Fibroblast of skin of right biceps (primary cell): ENCODE measurements around the gene MAGI2.

Experiments used
- DNase-seq: peaks from one replicate; pipeline ENCODE4 v3.0.0-alpha.2; 2013

Gene MAGI2

DNA sequence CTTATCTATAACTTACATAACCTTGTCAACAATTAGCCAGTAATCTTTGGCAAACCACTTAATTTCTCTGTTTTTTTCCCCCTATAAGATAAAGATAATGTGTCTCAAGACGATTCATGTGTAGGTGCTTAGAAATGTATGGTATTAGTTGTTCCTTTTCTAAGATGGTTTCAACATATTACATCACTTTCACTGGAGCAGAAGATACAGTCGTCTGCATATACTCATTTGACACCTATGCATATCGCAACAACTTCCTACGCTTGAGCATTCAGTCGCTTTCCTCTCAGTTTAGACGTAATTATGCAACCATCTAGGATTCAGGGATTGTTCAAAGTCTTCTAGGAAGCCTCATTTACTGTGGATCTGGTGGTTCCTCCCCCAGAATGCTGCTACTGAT lies 1258.2 kb downstream of the MAGI2 start:
- peak; percentile 31 for DNase-seq

DNA sequence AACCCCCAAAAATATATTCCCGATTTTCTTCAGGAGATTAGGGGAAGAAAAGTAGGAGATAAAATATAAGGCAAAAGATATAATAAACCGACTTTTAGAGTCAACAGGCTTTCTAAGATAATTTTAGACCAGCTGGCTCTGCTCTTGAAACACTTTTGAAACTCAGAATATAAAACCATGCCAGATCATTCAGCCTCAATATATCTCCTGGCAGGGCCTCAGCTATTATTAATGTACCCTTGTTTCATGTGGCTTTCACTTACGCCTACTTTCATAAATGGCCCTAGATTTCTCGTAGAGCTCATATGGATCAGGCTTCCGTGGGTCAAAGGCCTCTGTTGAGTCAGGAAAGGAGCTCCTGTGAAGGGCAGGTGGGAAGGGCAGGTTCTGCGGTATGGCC lies 1258.9 kb downstream of the MAGI2 start:
- DNase-seq: no peak

DNA sequence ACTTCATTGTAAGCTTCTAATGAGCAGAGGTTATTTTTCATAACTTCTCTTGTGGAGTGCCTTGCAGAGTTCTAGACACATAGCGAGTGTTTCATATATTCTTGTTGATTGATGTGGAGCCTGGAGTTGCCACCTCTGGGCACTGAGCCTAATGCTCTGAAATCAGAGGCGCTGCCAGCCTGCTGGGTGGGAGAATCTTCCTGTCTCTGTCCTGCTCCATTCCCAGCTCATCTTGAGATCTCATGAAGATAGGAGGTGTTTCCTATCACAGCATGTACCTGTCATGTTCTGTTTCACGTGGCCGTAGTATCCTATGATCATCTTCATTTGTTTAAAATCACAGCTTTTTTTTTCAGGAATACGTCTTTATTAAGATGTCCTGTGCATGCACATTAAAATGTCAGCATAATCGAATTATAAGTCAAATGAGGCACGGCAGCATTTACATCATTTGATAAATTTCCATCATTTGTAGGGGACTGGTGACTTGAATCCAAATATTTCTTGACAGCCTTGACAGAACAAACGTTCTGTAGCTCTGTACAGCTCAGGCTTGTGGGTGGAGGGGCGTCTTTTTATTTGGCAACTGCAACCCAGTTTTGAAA lies 1261.9 kb downstream of the MAGI2 start:
- no peak for DNase-seq

DNA sequence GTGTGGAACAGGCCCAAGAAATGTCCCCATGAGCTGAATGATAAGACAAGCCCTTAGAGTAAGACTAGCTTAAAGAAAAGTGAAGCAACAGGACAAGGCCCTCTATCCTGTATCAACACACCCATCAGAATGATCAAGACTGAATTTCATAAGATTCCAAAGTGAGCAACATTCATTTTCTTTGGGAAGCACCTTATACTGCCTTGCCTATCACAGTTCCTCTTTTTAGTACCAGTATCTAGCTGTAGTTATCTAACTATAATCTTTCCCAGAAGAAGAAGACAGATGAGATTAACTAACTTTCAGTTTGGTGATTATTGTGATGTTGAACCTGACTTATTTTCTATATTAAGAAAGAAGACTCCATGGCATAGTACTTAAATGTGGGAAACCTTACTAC lies 1263.7 kb downstream of the MAGI2 start:
- DNase-seq: no peak

DNA sequence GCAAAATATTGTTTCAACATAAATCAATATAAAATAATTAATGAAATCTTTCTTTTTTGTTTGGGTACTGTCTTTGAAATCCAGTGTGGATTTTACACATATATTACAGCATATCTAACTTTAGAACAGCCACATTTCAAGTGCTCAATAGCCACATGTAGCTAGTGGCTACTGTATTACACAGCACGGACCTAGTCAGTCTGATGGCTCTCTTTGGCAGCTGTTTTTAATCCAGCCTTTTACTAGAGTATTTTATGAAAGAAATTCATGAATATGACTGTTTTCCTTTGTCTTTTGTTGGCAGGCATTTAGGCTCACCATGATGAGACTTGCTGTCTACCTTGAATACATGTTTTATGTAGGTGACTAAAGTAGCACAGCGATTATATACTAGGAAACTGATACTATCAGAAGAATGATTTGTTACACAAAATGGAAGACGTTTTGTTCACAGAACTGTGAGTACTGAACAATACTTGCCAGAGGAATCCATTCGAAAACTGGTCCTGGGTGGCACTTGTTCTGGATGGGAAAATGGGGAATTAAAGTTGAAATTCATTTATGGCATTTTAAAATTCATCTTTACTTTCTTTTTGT lies 1268.2 kb downstream of the MAGI2 start:
- DNase-seq: no peak

DNA sequence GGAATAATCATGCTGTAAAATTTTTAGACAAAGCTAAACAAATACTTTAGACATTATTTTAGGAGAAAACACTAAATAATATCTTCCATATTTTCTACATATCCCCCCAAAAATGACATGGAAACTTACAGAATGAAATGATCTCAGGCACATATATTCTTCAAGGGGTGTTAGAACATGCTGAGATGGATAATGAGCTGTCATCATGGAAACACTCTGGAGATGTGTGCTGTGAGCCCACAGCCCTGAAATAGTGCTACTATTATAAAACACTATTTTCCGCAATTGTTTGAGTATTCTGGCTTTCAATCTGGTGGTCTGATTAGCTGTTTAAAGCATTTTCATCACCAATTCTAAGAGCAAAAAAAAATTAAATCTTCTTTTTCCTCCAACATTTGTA lies 1269.2 kb downstream of the MAGI2 start:
- DNase-seq: no peak

DNA sequence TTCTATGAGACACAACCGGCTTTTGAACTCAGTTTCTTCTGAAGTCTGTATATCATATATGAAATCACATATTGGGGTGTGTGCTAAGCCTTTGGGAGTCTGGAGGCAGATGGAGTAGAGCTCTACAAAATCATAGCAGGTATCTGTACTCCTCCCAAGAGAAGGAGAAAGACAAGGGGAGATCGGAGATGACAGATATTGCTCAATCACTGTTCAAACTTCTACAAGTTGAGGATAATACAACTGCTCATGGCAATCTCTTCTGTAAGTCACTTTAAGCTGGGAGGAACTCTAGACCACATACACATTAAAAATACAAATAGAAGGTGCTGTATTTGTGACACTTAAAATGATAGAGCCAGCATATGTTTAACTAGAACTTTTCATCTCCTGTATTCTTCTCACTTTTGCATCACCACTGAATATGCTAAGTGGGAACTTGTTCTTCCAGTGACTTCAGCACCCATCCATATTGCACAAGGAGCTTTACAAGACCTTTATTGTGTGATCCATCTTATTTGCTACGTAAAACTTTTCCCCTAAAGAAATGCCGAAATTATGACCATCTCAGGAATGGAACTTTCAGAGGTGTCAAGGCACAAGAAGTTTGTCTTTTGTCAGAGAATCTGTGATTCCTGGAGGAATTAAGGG lies 1273.5 kb downstream of the MAGI2 start:
- no peak for DNase-seq

DNA sequence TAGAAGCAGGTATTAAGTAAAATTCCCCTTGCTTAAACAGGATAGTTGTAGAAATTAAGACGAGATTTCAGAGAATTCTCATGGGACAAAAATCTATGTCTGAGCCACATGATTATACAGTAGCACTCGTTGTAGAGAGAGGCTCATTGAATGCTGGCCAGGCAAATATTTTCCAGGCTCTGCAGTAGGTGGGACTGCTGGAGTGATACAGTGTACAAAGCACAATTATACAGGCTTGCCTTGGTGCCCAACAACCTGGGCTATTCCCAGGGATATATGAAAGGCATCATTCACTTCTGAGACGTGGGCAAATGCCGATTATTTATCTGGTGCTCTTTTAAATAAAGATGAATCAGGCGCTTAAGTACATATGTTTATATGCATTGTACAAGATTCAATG lies 1274.3 kb downstream of the MAGI2 start:
- DNase-seq: no peak

DNA sequence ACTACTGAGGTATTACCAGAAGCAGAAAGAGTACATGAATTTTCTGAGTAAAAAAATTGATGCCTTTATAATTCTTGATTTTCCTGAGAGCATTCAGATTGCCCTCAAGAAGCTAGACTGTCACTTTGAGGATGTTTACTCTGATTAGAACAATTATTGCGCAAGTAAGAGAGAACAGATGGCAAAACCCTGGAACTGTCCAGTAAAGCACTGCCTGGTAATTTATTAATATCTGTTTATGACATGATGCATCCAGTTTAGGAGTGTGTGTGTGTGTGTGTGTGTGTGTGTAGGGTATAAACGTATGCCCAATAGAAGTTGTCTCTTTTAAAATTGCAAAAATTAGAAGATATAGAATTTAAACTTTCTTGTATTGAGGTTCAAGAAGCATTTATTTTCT lies 1275.1 kb downstream of the MAGI2 start:
- DNase-seq: no peak

DNA sequence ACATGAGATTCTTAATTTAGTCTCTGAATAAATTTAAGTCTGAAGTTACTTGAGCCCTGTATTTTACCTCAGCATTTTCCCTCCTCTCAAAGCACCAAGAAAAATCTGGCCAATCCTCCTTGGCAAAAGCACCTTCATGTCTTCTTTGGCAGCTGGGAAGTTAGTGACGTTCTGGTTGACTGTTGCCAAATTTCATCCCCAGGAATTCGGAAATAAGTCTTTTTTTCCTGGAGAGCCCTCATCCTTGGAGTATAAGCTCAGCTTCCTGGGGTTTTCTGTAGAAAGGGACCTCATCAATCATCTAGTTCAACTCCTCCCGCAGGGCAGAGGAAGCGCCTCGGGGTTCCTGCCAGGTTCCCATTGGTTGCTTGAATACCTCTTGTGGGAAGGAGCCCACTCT lies 1277.3 kb downstream of the MAGI2 start:
- DNase-seq: peak; percentile 58

DNA sequence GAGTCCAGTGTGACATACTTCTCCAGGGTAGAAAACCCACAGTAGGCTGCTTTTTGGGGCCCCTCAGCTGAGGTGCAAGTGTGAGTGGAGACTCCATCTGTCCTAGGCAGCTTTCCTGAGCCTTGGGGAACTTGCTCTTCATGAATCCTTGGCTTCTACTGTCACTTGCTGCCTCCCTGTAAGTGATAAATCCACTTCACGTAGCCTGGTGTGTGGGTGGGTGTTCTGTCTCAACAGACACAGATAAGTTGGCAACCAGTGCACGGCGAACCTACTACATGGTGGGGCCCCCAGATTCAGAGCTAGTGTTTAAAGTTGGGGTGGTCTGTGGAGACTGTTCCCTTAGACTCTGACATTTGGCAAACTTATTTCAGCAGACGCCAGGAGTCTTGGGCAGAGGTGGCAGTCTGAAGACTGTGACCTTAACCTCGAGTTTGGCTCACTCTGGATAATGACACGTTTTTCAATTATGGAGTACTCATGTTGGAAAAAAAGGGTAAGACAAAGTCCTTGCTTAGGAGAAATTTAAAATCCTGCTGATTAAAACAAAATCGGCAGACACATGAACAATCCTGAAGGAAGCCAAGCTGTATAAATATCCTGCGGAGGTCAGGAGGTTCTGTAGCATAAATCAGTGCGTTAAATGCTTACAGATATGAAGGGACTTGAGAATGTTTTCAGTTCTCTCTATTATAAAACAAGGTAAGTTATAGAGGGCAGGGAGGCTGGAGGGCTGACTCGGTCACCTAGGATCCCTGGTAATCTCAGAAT lies 1278.0 kb downstream of the MAGI2 start:
- no peak for DNase-seq

DNA sequence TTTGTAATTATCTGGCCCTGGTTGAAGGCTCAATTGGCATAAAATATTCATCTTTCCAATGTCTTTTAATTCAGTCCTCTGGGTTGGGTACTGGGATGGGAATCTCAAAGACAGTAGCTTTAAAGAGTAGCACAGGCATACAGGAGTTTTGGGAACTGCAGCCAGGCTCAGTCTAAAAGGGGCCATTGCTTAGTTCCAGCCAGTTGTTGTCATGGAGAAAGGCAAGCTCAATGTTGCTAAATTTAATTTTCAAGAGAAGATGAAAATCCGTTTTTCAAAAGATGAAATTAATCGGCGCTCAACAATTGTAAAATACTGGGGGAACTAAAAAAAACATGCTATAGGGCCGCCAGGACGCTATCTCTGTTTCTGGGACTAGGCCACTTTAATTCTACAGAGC lies 1279.8 kb downstream of the MAGI2 start:
- DNase-seq: no peak

DNA sequence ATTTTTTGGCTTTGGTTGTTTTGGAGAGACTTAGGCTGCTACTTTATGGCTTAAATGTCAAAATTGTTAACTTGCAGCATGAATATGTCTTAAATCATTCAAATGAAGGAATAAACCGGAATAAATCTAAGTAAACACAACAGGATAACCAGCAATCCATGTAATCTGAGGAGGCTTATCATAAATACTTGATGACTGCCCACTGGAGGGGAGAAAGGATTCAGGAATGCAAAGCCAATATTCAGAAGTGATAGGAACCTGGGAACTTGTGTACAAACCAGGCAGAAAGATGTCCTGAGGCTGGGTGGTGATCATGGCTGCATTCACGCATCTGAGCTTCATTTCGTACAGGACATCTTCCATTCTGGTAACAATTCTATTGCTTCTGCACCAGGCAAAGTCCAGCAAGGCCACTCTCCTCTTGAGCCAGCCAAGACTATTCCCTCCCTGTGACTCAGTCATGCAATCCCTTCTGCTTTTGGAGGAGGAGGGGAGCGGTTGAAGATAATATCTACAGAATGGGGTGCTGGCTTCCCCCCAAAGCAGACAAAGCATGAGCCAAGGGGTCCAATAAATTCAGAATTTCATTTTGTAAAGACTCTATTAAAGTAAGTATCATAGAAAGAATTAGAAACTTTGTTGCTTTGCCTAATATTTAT lies 1280.4 kb downstream of the MAGI2 start:
- DNase-seq: no peak

DNA sequence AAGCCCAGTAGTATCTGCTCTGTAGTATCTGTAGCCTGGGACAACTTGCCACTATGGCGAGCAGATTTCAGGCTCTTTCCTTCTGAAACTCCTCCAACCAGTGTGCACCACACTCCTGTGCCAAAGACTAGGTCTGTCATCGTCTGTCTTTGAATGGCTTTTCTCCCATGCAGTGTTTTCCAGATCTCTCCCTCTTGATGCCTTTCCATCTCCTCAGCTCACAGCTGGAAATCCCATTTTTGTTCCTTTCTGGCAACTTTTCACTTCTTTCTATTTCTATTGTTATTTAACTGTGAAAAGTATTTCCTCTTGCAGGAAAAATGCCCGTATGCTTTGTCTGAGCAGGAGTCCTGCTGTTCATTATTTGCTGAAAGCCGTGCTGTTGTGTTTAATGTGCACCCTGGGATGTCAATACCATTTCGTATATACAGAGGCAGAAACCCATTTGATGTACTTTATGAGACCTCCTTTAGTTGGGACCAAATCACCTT lies 1281.2 kb downstream of the MAGI2 start:
- DNase-seq: no peak

DNA sequence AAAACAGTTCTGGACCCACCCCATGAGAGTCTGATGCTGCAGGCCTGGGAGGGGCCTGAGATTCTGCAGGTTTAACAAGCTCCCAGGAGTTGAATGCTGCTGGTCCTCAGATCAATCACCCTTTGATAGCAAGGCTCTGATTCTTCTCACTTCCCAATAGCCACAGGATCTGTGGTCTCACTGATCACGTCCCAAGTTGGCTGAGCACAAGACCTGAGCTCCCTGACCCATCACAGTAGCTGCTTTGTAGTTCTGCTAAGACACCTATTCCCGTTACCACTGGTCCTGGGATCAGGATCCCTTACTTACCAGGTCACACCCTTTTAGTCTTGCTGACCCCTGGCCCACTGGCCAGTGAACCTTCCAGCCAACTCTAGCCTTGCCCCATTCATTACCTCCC lies 1282.1 kb downstream of the MAGI2 start:
- DNase-seq: no peak

DNA sequence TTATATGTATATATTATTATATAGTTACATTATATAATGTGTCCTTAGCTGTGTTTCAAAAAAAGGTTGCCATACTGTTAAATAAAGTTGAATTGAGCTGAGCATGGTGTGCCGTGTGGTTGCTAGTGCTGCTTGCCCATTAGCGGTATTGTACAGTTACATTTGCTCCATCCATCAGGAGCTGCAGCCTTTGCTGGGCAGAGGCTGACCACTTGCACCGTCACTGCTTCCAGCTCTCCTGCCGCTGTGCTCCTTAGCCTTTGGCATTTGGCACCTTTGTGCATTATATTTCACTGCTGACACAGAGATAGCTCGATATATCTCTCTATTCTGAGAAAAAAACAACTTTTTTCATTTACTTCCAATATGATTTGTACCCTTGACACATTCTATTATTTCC lies 1282.7 kb downstream of the MAGI2 start:
- DNase-seq: no peak

DNA sequence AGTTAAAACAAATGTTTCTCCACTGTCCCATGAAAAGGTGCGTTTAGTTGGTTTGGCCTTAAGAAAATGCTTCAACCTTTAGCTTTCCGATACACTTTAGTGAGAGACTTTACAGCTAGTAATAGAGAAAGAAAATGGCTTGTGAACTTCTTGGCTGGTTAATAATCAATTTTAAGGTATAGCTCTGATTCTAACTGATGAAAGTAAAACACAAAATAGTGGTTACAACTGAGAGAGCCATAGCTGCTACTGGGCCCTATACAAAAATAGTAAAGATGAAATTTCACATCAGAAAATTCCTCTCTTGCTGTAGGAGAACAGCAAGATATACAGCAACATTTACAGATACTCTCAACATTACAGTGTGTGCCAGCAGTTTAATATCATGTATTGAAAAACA lies 1283.5 kb downstream of the MAGI2 start:
- no peak for DNase-seq

DNA sequence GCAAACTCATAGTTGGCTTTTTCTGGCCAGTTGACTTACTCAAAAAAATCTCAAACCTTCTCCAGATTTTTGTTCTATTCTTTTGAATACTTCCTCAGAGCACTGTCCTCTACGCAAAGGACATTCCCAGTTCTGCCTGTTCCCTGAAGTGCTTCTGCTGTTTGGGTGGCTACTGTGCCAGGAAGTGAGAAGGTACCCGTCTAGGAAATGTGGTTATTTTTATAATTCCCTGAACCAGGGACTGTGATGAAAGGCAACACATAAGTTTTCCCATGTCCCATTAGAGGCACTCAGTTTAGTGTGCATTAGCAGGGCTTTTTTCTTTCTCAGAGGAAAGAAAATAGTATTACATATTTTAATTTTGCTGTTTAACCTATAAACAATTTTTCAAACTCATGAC lies 1284.6 kb downstream of the MAGI2 start:
- no peak for DNase-seq

DNA sequence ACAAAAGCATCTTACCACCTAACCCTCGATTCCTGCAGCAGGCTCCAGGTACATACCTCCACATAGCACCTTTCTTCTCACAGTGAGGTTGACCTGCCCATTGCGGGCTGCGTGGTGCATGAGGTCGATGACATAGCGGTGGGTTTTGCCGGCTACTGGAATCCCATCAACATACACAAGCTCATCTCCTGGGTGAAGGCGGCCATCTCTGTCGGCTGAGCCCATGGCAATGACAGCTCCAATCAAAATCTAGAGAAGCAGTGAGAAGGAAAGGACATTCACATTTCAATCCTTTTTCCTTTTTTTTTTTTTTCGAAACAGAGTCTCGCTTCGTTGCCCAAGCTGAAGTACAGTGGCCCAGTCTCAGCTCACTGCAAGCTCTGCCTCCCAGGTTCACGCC lies 1285.6 kb downstream of the MAGI2 start:
- DNase-seq: no peak

DNA sequence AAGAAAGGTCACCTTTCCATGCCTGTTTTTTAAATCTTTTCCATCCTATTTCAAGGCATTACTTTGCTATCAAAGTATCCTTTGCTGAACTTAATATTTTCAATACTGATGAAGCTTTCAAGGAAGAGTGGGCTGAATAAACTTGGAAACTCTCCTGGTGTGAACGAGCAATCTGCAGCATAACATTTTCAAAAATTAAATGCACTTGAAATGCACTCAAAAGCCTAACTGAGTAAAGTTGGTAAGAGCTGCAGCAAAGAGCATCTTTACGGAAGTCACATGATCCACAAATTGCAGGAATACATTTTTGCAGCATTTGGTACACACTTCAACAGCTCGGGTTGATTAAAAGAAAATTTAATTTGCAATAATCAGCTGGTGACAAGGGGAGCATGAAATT lies 1287.6 kb downstream of the MAGI2 start:
- DNase-seq: no peak

DNA sequence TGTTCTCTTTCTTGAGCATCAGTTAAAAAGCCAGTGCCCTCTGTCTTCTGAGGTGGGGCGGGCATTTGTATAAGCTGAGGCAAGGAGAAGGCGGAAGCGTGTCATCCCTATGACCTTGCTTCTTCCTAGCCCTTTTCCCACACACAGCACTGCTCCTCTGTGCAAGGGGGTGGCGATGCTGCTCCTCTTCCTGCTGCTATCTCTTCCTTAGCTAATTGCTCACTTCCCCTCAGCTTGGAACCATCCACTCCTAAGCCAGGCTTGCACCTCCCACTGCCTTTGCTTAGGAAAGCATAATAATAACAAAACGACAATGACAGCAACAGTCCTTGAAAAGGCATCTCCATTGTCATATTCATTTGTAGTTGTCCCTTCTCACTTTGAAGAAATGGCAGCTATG lies 1288.0 kb downstream of the MAGI2 start:
- DNase-seq: no peak

DNA sequence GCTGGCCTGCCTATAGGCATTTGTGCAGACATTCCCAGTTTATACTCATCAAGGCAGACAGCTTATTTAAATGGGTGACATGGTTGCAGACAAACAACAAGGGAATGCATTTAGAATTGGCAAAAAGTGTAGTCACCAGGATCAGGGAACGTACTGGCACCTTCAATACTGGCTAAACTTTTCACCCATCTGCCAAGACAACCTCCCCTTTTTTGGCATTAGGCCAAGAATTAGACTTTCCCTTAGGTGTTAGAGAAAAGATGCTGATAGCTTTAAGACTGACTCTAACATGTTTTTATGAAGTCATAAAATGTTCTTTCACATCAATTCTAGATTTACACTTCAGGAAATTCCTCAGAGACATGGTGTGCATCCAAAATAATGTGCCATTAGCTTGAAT lies 1289.0 kb downstream of the MAGI2 start:
- DNase-seq: no peak

DNA sequence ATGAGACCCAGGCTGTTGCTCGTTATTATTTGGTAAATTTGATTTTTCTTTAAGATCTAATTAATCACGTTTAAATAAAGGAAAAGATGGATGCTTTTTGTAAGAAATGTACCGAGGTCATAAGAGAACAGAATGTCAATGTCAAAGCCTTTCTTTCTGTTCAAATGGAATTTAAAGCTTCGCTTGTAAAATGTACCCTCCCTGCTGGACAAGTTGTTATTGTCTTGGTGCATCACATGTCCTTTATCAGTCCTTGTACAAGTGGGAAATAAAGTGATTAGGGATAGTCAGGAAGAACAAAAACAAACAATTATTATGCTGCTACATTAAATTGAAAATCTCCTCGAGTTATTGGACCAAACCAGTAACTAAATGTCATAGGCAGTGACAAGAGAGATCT lies 1291.7 kb downstream of the MAGI2 start:
- no peak for DNase-seq
